Tibial artery (tissue), 4 donors: Measurements from ENCODE around the gene CARD10.

Experiments
- DNase-seq, 2 donors: peaks; one replicate each; pipeline ENCODE4 v3.0.0-alpha.2; 2019
- H3K27ac ChIP-seq, 2 donors: fragments of 200-600 bp; sonication (generic) in 1 of 2; 1 replicate in 1 of 2; 2 replicates in 1 of 2; pipeline ENCODE4 v1.5.1; 2018 to 2019; ENCODE audit warnings: mild to moderate bottlenecking in 1 of 2
- H3K27me3 ChIP-seq, 2 donors: fragments of 200-600 bp; sonication (generic) in 1 of 2; one replicate each; pipeline versions ENCODE4 v1.5.1 to v1.6.0; 2016 to 2019
- H3K36me3 ChIP-seq, 3 donors: fragments of 200-600 bp; sonication (generic) in 2 of 3; one replicate each; pipeline ENCODE4 v1.5.1; 2016 to 2019; ENCODE audit warnings: mild to moderate bottlenecking in 2 of 3
- H3K4me1 ChIP-seq, 4 donors: fragments of 200-600 bp; sonication (generic) in 2 of 4; 1 replicate in 3 of 4; 2 replicates in 1 of 4; pipeline ENCODE4 v1.5.1; 2016 to 2019
- H3K4me3 ChIP-seq, 2 donors: fragments of 200-600 bp; sonication (generic) in 1 of 2; 1 replicate in 1 of 2; 2 replicates in 1 of 2; pipeline ENCODE4 v1.5.1; 2018 to 2019; ENCODE audit warnings: mild to moderate bottlenecking in 2 of 2
- H3K9me3 ChIP-seq, 3 donors: fragments of 200-600 bp; sonication (generic) in 1 of 3; one replicate each; pipeline ENCODE4 v1.5.1; 2016 to 2019
- CTCF ChIP-seq, 2 experiments: fragments of 200-600 bp in 1 of 2; fragments of 450-650 bp in 1 of 2; IDR thresholded peaks; one replicate each; pipeline ENCODE4 v1.5.1; 2017 to 2019; ENCODE audit warnings: antibody characterized with exemption in 2 of 2, mild to moderate bottlenecking in 1 of 2, moderate library complexity in 1 of 2
- intact Hi-C: fragments of 100-400 bp; cut with DNase I; formaldehyde crosslinking; loops from one replicate; pipeline ENCODE4 v1.15.0; 2023; ENCODE audit warnings: low total_unique reads

The CARD10 gene

GRCh38 chr22:37561212-37562048 lies 42.2 kb upstream of the CARD10 start:
- no peaks in the 10 kb centered on the region for H3K27me3 ChIP-seq
- peaks cover 9 to 74% (median 65%) of the 10 kb centered on the region in 4 donors for H3K4me1 ChIP-seq
- peak overlapping the region; percentile 98 to 99 for H3K27ac ChIP-seq
- H3K9me3 ChIP-seq: no peaks in the 10 kb centered on the region
- DNase-seq: peak; percentile 95 to 97
- intact Hi-C loops: loop anchor here (2.0 to 5.0 kb wide), 2 partner anchors 15 to 46 kb away; partner anchors contain the start of gene GGA1
- H3K36me3 ChIP-seq: peaks cover 6 to 7% (median 7%) of the 10 kb centered on the region in 3 donors
- TF ChIP-seq CTCF (IDR thresholded peaks at IDR 0.05): peak; percentile 80 to 92
- H3K4me3 ChIP-seq: peak overlapping the region; percentile 85 to 93

GRCh38 chr22:37560608-37561211 lies 41.5 kb upstream of the CARD10 start:
- no peak for DNase-seq
- H3K4me3 ChIP-seq: peak overlapping the region; percentile 85 to 93
- no peaks in the 10 kb centered on the region for H3K9me3 ChIP-seq
- peaks cover 9 to 69% (median 58%) of the 10 kb centered on the region in 4 donors for H3K4me1 ChIP-seq
- peak overlapping the region; percentile 98 to 99 for H3K27ac ChIP-seq
- no peak for TF ChIP-seq CTCF (IDR thresholded peaks at IDR 0.05)
- no peaks in the 10 kb centered on the region for H3K27me3 ChIP-seq
- H3K36me3 ChIP-seq: peaks cover 0 to under 1% (median 0%) of the 10 kb centered on the region in 3 donors
- intact Hi-C loops: loop anchor here (2.0 to 5.0 kb wide), 2 partner anchors 14 to 47 kb away; partner anchors contain the start of gene GGA1

GRCh38 chr22:37559901-37560607 lies 40.8 kb upstream of the CARD10 start, which contains the start of gene CDC42EP1:
Gene CDC42EP1, plus strand, starts transcription at chr22:37560480. Its CDS starts 5,870 bp downstream, at chr22:37566350.
- no peaks in the 10 kb centered on the region for H3K36me3 ChIP-seq
- DNase-seq: peak in 1 of 2 donors; percentile 83
- H3K4me1 ChIP-seq: peaks cover 9 to 63% (median 51%) of the 10 kb centered on the region in 4 donors
- TF ChIP-seq CTCF (IDR thresholded peaks at IDR 0.05): no peak
- peak within 1 kb of the TSS; percentile 98 to 99 for H3K27ac ChIP-seq
- intact Hi-C loops: loop anchor here (2.0 to 5.0 kb wide), 2 partner anchors 13 to 47 kb away; partner anchors contain the start of gene GGA1
- peak within 1 kb of the TSS; percentile 85 to 93 for H3K4me3 ChIP-seq
- no peaks in the 10 kb centered on the region for H3K27me3 ChIP-seq
- H3K9me3 ChIP-seq: no peaks in the 10 kb centered on the region

- Histone ChIP-seq H3K9me3 (no peaks in the 10 kb centered on the region), H3K4me1 (peaks cover 9 to 58% (median 46%) of the 10 kb centered on the region in 4 donors)
Observed at GRCh38 chr22:37559521-37559900, 40.3 kb upstream of the CARD10 start.

More at GRCh38 chr22:37559521-37559900, 40.3 kb upstream of the CARD10 start:
- TF ChIP-seq CTCF (IDR thresholded peaks at IDR 0.05): no peak
- intact Hi-C loops: no loop called here
- H3K36me3 ChIP-seq: no peaks in the 10 kb centered on the region
- H3K27ac ChIP-seq: peak overlapping the region; percentile 98 to 99
- no peak for DNase-seq
- H3K27me3 ChIP-seq: no peaks in the 10 kb centered on the region
- H3K4me3 ChIP-seq: peak overlapping the region; percentile 85 to 93
